Measurements from ENCODE around the gene TGFB1. TPM values are rescaled to one million over a fixed set of nuclear protein-coding genes. Genes with fewer than 3 reads are reported as not detected.
A peak's percentile ranks its signal among the peaks of the same experiment; 100 is the strongest.

The TGFB1 gene
- total and polyA plus RNA-seq, 9 of the 15 experiments (the other 6 are each of a cell fraction or from before 2014, with no cell fraction given), result 0.24 to 159 (median 17.2) TPM

DNA sequence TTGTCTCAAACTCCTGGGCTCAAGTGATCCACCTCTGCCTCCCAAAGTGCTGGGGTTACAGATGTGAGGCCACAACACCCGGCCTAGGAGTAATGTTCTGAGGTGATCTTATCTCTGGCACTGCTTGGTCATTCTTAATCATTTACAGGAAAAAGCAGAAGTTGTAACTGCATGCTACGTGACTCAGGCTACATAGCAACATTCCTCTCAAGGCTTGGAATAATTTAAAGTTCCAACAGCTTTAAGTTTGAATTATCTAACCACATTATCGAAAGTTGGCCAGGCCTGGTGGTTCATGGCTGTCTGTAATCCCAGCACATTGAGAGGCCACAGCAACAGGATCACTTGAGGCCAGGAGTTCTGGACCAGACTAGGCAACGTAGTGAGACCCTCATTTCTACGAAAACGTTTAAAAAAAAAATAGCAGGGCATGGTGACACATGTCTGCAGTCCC lies 14.2 kb upstream of the TGFB1 start (continued):
- no peak; the same call in 1 of the 2 replicates for TF ChIP-seq NBN (IDR thresholded peaks at IDR 0.05; ENCODE audit: low read depth)
- TF ChIP-seq NR3C1 (CRISPR knock-in tag; IDR thresholded peaks at IDR 0.05), result no peak
- TF ChIP-seq ZNF134 (CRISPR knock-in tag; conservative IDR thresholded peaks at IDR 0.05), result no peak
- TF ChIP-seq KDM1A (IDR thresholded peaks at IDR 0.05), result peak; percentile 80 to 83
- peak; percentile 71; the same call in 1 of the 2 replicates for TF ChIP-seq CREM (IDR thresholded peaks at IDR 0.05; ENCODE audit: low read depth)
- peak; percentile 34; the same call in 1 of the 2 replicates for TF ChIP-seq CREB1 (IDR thresholded peaks at IDR 0.05)
- TF ChIP-seq CREB1 (CRISPR knock-in tag; IDR thresholded peaks at IDR 0.05), result no peak
- peak; percentile 26 for TF ChIP-seq KDM5B (IDR thresholded peaks at IDR 0.05; ENCODE audit: insufficient replicate concordance, low read depth, low read length)
- TF ChIP-seq U2AF2 (optimal IDR thresholded peaks at IDR 0.05; ENCODE audit: low read depth, low read length), result no peak
- TF ChIP-seq, protein P1, sequence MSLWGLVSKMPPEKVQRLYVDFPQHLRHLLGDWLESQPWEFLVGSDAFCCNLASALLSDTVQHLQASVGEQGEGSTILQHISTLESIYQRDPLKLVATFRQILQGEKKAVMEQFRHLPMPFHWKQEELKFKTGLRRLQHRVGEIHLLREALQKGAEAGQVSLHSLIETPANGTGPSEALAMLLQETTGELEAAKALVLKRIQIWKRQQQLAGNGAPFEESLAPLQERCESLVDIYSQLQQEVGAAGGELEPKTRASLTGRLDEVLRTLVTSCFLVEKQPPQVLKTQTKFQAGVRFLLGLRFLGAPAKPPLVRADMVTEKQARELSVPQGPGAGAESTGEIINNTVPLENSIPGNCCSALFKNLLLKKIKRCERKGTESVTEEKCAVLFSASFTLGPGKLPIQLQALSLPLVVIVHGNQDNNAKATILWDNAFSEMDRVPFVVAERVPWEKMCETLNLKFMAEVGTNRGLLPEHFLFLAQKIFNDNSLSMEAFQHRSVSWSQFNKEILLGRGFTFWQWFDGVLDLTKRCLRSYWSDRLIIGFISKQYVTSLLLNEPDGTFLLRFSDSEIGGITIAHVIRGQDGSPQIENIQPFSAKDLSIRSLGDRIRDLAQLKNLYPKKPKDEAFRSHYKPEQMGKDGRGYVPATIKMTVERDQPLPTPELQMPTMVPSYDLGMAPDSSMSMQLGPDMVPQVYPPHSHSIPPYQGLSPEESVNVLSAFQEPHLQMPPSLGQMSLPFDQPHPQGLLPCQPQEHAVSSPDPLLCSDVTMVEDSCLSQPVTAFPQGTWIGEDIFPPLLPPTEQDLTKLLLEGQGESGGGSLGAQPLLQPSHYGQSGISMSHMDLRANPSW (CRISPR knock-in tag; IDR thresholded peaks at IDR 0.05), result no peak
- no peak for TF ChIP-seq PHF20 (IDR thresholded peaks at IDR 0.05; ENCODE audit: partially characterized antibody)
- peak; percentile 43 for TF ChIP-seq NCOR1 (IDR thresholded peaks at IDR 0.05)
- TF ChIP-seq ZNF75A (CRISPR knock-in tag; IDR thresholded peaks at IDR 0.05), result no peak
- TF ChIP-seq, protein P2, sequence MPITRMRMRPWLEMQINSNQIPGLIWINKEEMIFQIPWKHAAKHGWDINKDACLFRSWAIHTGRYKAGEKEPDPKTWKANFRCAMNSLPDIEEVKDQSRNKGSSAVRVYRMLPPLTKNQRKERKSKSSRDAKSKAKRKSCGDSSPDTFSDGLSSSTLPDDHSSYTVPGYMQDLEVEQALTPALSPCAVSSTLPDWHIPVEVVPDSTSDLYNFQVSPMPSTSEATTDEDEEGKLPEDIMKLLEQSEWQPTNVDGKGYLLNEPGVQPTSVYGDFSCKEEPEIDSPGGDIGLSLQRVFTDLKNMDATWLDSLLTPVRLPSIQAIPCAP (CRISPR knock-in tag; IDR thresholded peaks at IDR 0.05; ENCODE audit: borderline replicate concordance), result no peak
- TF ChIP-seq WHSC1 (IDR thresholded peaks at IDR 0.05; ENCODE audit: low read length), result no peak
- no peak for TF ChIP-seq ATF2 (CRISPR knock-in tag; IDR thresholded peaks at IDR 0.05)
- peak in 1 of 2 experiments; percentile 80; a peak in 2 of 4 replicates for TF ChIP-seq HDAC1 (IDR thresholded peaks at IDR 0.05)
- no peak for TF ChIP-seq ZNF133 (CRISPR knock-in tag; IDR thresholded peaks at IDR 0.05)
- TF ChIP-seq ZBTB33 (CRISPR knock-in tag; IDR thresholded peaks at IDR 0.05), result no peak
- TF ChIP-seq, protein P3, sequence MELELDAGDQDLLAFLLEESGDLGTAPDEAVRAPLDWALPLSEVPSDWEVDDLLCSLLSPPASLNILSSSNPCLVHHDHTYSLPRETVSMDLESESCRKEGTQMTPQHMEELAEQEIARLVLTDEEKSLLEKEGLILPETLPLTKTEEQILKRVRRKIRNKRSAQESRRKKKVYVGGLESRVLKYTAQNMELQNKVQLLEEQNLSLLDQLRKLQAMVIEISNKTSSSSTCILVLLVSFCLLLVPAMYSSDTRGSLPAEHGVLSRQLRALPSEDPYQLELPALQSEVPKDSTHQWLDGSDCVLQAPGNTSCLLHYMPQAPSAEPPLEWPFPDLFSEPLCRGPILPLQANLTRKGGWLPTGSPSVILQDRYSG (tag; conservative IDR thresholded peaks at IDR 0.05; ENCODE audit: low read depth), result peak; percentile 51
- TF ChIP-seq, protein P4, sequence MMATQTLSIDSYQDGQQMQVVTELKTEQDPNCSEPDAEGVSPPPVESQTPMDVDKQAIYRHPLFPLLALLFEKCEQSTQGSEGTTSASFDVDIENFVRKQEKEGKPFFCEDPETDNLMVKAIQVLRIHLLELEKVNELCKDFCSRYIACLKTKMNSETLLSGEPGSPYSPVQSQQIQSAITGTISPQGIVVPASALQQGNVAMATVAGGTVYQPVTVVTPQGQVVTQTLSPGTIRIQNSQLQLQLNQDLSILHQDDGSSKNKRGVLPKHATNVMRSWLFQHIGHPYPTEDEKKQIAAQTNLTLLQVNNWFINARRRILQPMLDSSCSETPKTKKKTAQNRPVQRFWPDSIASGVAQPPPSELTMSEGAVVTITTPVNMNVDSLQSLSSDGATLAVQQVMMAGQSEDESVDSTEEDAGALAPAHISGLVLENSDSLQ (IDR thresholded peaks at IDR 0.05), result 0 out of 2 replicates have a peak, but pooled peaks have one; percentile 9
